GM23248 (cell line): ENCODE measurements around the gene RELT. TPM values are rescaled to one million over a fixed set of nuclear protein-coding genes. Genes with fewer than 3 reads are reported as not detected.

Source experiments
- DNase-seq: peaks from one replicate; pipeline ENCODE4 v3.0.0-alpha.2; 2015
- H2AFZ ChIP-seq: fragments of 200-600 bp; sonication (generic); 2 replicates; pipeline ENCODE4 v1.6.1; 2016; ENCODE audit warnings: antibody characterized with exemption
- H3F3A ChIP-seq: fragments of 200-600 bp; sonication (generic); 2 replicates; pipeline ENCODE4 v1.6.1; 2016; ENCODE audit warnings: mild to moderate bottlenecking, antibody characterized with exemption, mixed run types; ENCODE audit not compliant: insufficient read depth
- H3K27ac ChIP-seq: fragments of 200-600 bp; sonication (generic); 2 replicates; pipeline ENCODE4 v1.5.1; 2016; ENCODE audit warnings: mild to moderate bottlenecking
- H3K27me3 ChIP-seq: fragments of 200-600 bp; sonication (generic); replicated peaks from 2 replicates; pipeline ENCODE4 v1.6.1; 2016; ENCODE audit warnings: mild to moderate bottlenecking; ENCODE audit not compliant: insufficient read depth
- H3K36me3 ChIP-seq: fragments of 200-600 bp; sonication (generic); 2 replicates; pipeline ENCODE4 v1.6.1; 2016; ENCODE audit warnings: low read depth, mild to moderate bottlenecking
- H3K4me1 ChIP-seq: fragments of 200-600 bp; sonication (generic); 2 replicates; pipeline ENCODE4 v1.6.1; 2016; ENCODE audit warnings: mild to moderate bottlenecking; ENCODE audit not compliant: insufficient read depth
- H3K4me2 ChIP-seq: fragments of 200-600 bp; sonication (generic); one replicate; pipeline ENCODE4 v1.6.1; 2016; ENCODE audit warnings: mild to moderate bottlenecking; ENCODE audit not compliant: unreplicated experiment
- H3K4me3 ChIP-seq: fragments of 200-600 bp; sonication (generic); 2 replicates; pipeline ENCODE4 v1.5.1; 2016; ENCODE audit warnings: mild to moderate bottlenecking
- H3K79me2 ChIP-seq: fragments of 200-600 bp; sonication (generic); 2 replicates; pipeline ENCODE4 v1.6.1; 2016; ENCODE audit warnings: mild to moderate bottlenecking; ENCODE audit not compliant: insufficient read depth
- H3K9ac ChIP-seq: fragments of 200-600 bp; sonication (generic); 2 replicates; pipeline ENCODE4 v1.6.1; 2016; ENCODE audit warnings: mild to moderate bottlenecking
- H3K9me2 ChIP-seq: fragments of 200-600 bp; sonication (generic); 2 replicates; pipeline ENCODE4 v1.6.1; 2016; ENCODE audit warnings: mixed run types, mild to moderate bottlenecking, moderate library complexity; ENCODE audit not compliant: insufficient read depth
- H3K9me3 ChIP-seq: fragments of 200-600 bp; sonication (generic); one replicate; pipeline ENCODE4 v1.6.1; 2017; ENCODE audit warnings: low read depth
- H4K20me1 ChIP-seq: fragments of 200-600 bp; sonication (generic); 2 replicates; pipeline ENCODE4 v1.6.0; 2016; ENCODE audit not compliant: insufficient read depth
- EZH2 ChIP-seq: fragments of 200-600 bp; sonication (generic); IDR thresholded peaks from 2 replicates; pipeline ENCODE4 v1.6.1; 2018; ENCODE audit warnings: antibody characterized with exemption, mild to moderate bottlenecking; ENCODE audit not compliant: insufficient read depth, poor library complexity, severe bottlenecking
- EZH2phosphoT487 ChIP-seq: fragments of 200-600 bp; sonication (generic); IDR thresholded peaks from 2 replicates; pipeline ENCODE4 v1.6.1; 2018; ENCODE audit warnings: antibody characterized with exemption, moderate library complexity, mild to moderate bottlenecking, low read depth; ENCODE audit not compliant: insufficient read depth
- WGBS, 2 experiments: methylation state at CpG; one replicate each; pipeline ENCODE4 v1.1.6; 2015 to 2017; ENCODE audit warnings: low lambda C conversion rate in 2 of 2, low coverage in 1 of 2; ENCODE audit errors: missing lambda C conversion rate in 2 of 2; 5-methylcytosine and 5-hydroxymethylcytosine counted together
- in situ Hi-C: fragments of 300-500 bp; cut with MboI; formaldehyde crosslinking; loops from 2 replicates; pipeline ENCODE4 v1.15.0; 2020
- polyA plus RNA-seq: library from polyadenylated mRNA; unstranded; fragments of >200 nt; fragmentation: Nextera tagmentation; extraction: Ambion mirVana; gene quantifications from 2 replicates; pipeline ENCODE4 v1.2.1, GENCODE V29; 2016
- total RNA-seq: library from RNA; depleted of rRNA; stranded (reverse); fragments of >200 nt; shearing (Covaris generic); gene quantifications from 2 replicates; pipeline ENCODE4 v1.2.3, GENCODE V29; 2014

Gene RELT
- total and polyA plus RNA-seq, 2 experiments from 2014 or later: 2.9 to 8.2 TPM

- no peaks in the 10 kb centered on the region for H4K20me1 ChIP-seq
- no peak overlapping the region for H3K9ac ChIP-seq
- no peaks in the 10 kb centered on the region for H3K9me2 ChIP-seq
- H3F3A ChIP-seq: no peaks in the 10 kb centered on the region
- in situ Hi-C loops: no loop called here
- WGBS, 2 experiments: 69 to 77% methylated on average over 9 of the region's 9 CpGs
- no peak overlapping the region for H3K27ac ChIP-seq
- peak; percentile 30 for DNase-seq
- H3K4me2 ChIP-seq: no peak overlapping the region
- H3K4me3 ChIP-seq: no peak overlapping the region
- H2AFZ ChIP-seq: no peak overlapping the region
- H3K4me1 ChIP-seq: no peaks in the 10 kb centered on the region; the same call in 1 of the 2 replicates
- H3K27me3 ChIP-seq: no peaks in the 10 kb centered on the region
- H3K36me3 ChIP-seq: no peaks in the 10 kb centered on the region
- peaks cover 99% of the 10 kb centered on the region for H3K79me2 ChIP-seq
- H3K9me3 ChIP-seq: no peaks in the 10 kb centered on the region
- TF ChIP-seq EZH2 (no peak), EZH2phosphoT487 (no peak)
Measured at GRCh38 chr11:73383249-73384124, 7.3 kb downstream of the RELT start.

- Histone ChIP-seq H3K27me3 (no peaks in the 10 kb centered on the region), H3K4me1 (no peaks in the 10 kb centered on the region; the same call in 1 of the 2 replicates), H3K9me2 (no peaks in the 10 kb centered on the region), H3K4me2 (no peak overlapping the region), H3K9me3 (no peaks in the 10 kb centered on the region), H3K36me3 (no peaks in the 10 kb centered on the region), H4K20me1 (no peaks in the 10 kb centered on the region), H3K4me3 (no peak overlapping the region), H3K27ac (no peak overlapping the region), H3K9ac (no peak overlapping the region), H2AFZ (no peak overlapping the region), H3F3A (no peaks in the 10 kb centered on the region), H3K79me2 (peaks cover 94% of the 10 kb centered on the region)
- no peak for DNase-seq
- 88 to 93% methylated on average over 7 of the region's 7 CpGs for WGBS, 2 experiments
- in situ Hi-C loops: no loop called here
- TF ChIP-seq EZH2phosphoT487 (no peak), EZH2 (no peak)
Measured at GRCh38 chr11:73384125-73384441, 7.9 kb downstream of the RELT start.

GRCh38 chr11:73384531-73384871 lies 8.3 kb downstream of the RELT start:
- no peaks in the 10 kb centered on the region for H3K9me3 ChIP-seq
- H3K79me2 ChIP-seq: peaks cover 94% of the 10 kb centered on the region
- H3K36me3 ChIP-seq: no peaks in the 10 kb centered on the region
- H3K27ac ChIP-seq: no peak overlapping the region
- no peak overlapping the region for H3K9ac ChIP-seq
- H4K20me1 ChIP-seq: no peaks in the 10 kb centered on the region
- no peaks in the 10 kb centered on the region for H3F3A ChIP-seq
- no peak overlapping the region for H3K4me3 ChIP-seq
- no peak for DNase-seq
- no peaks in the 10 kb centered on the region; the same call in 1 of the 2 replicates for H3K4me1 ChIP-seq
- H3K4me2 ChIP-seq: no peak overlapping the region
- H3K9me2 ChIP-seq: no peaks in the 10 kb centered on the region
- H2AFZ ChIP-seq: no peak overlapping the region
- WGBS, 2 experiments: 64 to 78% methylated on average over 4 of the region's 4 CpGs
- no peak for TF ChIP-seq EZH2phosphoT487
- TF ChIP-seq EZH2: no peak
- H3K27me3 ChIP-seq: no peaks in the 10 kb centered on the region
- in situ Hi-C loops: no loop called here

- no peaks in the 10 kb centered on the region for H3K27me3 ChIP-seq
- 53 to 59% methylated on average over 12 to 21 of the region's 21 CpGs for WGBS, 2 experiments
Measured at GRCh38 chr11:73384872-73385689, 8.9 kb downstream of the RELT start.

More at GRCh38 chr11:73384872-73385689, 8.9 kb downstream of the RELT start:
- H2AFZ ChIP-seq: no peak overlapping the region
- H3K4me1 ChIP-seq: no peaks in the 10 kb centered on the region; the same call in 1 of the 2 replicates
- H4K20me1 ChIP-seq: no peaks in the 10 kb centered on the region
- H3K4me3 ChIP-seq: no peak overlapping the region
- H3K9ac ChIP-seq: 0 out of 2 replicates have a peak overlapping the region, but pooled peaks have one; percentile 14
- peaks cover 89% of the 10 kb centered on the region for H3K79me2 ChIP-seq
- H3K9me2 ChIP-seq: no peaks in the 10 kb centered on the region
- in situ Hi-C loops: no loop called here
- no peak for TF ChIP-seq EZH2
- no peak for TF ChIP-seq EZH2phosphoT487
- no peak for DNase-seq
- H3K4me2 ChIP-seq: no peak overlapping the region
- H3K27ac ChIP-seq: no peak overlapping the region
- no peaks in the 10 kb centered on the region for H3K36me3 ChIP-seq
- H3K9me3 ChIP-seq: no peaks in the 10 kb centered on the region
- no peaks in the 10 kb centered on the region for H3F3A ChIP-seq
